GM19455 (cell line): ENCODE results near the gene PACC1.

Experiments used
- ATAC-seq: cut with Tn5 transposase; IDR thresholded peaks from one replicate; pipeline ENCODE4 v1.9.1; 2021; ENCODE audit not compliant: unreplicated experiment

The PACC1 gene

DNA sequence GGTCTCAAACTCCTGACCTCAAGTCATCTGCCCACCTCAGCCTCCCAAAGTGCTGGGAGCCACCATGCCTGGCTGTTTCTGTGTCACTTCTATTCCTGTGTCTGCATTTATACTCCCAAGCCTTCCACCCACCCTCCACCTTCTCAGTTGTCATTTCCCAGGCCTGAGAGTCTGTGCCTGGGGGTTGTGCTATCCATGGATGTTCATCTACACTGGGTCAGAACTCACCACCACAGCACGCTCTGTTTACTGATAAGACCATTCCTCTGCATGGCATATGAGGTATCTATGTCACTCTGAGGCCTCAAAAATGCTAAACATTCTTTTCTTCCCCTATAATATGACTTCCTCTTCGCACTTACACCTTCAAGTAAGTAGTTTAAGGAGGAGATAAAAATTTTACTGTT, 24.1 kb upstream of the PACC1 start:
- no peak for ATAC-seq

DNA sequence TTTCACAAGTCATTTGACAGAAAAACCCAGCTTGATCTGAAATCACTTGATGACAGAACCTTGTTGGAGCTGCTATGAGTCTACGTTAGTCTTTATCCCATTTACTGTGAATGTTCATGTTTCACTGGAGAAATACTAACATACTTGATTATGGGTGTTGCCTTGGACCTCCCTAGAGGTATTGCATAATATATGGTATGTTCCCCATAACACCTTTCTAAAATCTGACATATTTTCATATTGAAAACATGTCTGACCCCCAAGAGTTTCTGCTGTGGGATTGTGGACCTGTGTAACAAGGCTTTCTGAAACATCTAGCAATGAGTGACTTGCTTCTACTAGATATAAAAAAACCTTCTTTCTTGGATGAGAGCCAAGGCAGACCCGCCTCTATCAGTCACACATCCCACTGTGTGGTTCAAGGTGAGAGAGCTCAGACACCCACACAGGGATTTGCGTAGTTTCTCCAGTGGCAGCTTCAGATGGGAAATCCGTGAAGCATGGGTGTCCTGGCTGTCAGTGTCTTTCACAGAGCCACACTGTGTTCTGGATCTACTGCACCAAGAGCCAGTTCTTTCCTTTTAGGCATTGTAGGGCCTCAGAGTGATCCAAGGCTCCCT, 22.6 kb upstream of the PACC1 start:
- no peak for ATAC-seq

DNA sequence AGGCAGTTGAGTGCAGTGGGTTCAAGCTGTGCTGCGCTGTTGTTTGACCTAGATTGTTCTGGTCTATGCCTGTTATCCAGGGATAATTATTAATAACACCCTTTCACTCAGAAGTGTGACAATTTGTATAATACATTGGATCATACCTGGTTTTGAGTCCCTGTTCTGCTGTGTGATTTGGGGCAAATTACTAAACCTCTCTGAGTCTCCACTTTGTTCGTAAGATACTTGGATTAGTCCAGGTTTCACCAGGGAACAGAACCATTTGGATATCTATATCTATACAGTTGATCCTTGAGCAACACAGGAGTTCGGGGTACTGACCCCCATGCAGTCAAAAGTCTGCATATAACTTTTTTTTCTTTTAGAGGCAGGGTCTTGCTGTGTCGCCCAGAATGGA, 20.3 kb upstream of the PACC1 start:
- no peak for ATAC-seq

DNA sequence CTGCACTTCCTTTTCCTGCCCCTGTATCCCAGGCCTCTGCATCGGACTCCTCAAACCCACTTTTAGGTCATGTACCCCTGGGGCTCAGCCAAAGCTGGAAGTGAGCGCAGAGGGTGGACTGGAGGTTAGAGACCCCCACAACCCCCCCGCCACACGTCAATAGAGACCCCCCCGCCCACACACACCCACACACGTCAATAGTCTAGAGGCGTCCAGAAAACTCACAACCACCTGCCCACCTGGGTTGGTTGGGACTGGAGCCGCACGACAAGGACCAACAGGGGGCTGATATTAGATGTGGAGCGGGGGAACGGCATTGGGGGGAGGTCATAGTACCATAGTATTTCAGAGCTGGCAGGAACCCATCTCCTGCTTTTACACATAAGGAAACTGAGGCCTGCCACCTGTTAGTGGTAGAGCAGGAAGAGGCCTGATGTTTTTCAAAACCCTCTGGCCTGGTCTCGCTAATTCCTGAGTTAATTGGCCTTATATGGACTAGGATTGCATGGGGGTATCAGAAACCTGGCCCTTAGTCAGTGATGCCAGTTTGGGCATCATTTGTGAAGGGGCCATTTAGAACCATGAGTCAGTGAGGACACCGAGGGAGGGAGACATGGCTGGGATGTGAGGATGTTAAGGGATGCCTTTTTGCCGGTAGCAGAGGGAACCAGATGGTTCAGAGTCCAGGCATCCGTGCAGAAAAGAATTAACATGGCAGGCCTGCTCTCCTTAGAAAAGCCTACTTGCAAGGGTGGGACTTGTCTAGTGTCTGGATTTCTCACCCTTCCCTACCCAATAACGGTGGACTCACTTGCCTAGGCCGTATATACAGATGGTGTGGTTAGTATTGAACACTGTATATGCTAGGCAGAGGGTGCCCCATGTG, 19.1 kb upstream of the PACC1 start:
- ATAC-seq: no peak

DNA sequence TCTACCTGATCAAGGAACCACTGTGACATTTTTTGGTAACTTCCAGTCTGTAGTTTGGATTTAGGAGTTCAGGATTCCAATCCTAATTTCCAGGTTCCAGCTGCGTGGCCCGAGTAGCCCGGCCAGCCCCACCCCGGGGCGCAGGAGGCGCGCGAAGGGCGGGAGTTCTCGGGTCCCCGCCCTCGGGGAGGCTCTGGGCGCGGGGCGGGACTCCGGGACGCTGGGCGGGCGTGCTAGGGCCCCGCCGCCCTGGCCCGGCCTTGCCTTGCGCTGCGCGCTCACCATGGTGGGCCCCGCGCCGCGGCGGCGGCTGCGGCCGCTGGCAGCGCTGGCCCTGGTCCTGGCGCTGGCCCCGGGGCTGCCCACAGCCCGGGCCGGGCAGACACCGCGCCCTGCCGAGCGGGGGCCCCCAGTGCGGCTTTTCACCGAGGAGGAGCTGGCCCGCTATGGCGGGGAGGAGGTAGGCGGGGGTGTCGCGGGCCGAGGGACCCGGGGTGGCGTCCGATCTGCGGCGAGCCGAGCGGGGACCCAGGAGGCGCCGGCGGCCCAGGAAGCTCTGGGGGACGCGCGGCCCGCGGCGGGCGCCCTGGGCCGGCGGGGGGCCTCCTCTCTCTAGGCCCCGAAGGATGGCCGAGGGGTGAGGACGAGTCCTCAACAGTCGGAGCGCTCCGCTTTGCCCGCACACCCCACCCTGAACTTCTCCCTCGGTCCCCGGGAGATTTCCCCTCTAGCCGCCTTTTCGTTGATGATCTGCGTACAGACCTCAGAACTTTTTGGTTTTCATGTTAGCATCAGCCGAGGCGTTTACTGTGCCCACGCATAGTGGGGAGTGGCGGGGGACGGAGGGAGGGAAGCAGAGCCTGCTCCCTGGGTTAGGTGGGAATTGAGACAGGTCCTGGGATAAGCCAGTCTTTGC, 18.2 kb upstream of the PACC1 start, which contains the start of gene NENF:
NENF (plus strand) TSS at position 260 of the 916 bp plus-strand sequence; CDS start at position 284, 24 bp downstream.
- peak; percentile 99 for ATAC-seq

DNA sequence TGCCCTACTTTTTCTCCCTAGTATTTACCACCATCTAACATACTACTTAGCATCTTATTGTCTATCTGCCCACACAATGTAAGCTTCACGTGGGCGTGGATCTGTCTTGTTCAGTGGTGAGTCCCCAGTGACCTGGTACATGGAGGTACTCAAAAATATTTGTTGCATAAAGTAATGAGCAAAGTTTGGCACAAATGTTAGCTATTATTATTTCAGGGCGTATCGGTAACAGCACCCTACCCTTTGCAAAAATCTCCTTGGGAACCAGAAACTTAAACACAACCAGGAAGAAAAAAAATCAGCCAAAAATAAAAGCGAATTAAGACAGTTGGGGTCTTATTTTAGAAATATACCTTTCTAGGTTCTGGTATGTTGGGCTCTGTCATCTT, 17.6 kb upstream of the PACC1 start:
- ATAC-seq: no peak

DNA sequence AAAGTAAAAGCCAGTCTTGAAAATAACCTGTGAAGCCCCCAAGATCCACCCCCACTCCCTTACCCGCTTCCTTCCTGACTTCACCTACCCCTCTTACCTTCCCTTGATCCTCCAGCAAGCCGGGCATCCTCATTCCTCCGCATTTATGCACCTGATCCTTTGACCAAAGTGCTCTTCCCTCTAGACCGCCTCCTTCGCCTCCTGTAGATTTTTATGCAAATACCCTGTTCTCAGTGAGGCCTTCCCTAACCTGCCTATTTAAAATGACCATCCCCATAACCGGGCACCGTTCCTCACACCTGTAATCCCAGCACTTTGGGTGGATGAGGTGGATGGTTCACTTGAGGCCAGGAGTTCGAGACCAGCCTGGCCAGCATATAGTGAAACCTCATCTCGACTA, 17.0 kb upstream of the PACC1 start:
- no peak for ATAC-seq

DNA sequence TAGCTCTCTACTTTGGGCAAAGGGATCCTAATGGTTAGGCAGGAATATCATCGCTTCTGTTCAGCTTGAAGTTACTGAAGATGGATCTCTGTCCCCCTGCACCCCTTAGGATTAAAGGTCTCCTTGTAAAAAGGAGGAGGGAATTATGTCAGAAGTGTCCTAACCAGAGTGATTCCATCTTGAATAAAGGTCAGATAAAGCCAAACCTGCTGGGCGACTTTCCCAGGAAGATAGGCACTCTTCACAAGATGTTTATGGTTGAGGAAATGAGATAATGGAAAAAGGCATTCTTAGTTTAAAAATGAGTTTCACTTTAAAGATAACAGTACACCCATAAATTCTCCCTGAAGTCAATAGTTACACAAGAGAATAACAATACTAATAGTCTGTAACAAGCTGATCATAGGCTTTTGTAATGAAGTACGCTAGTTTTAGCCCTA, 16.3 kb upstream of the PACC1 start:
- ATAC-seq: no peak

DNA sequence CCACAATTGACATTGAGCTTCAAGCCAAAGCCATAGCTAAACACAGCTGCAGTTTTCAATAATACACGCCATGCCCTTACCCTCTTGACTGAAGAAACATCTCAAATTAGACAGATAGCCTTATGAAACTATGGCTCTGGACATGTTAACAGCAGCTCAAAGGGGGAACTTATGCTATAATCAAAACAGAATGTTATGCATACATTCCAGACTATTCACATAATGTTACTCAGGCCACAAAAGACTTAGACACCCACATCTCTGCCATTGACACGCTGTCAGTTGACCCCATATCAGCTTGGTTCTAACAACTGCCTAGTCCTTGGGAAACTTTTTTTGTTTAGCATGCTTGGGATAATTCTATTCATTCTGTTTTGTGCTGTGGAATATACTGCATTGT, 15.7 kb upstream of the PACC1 start:
- ATAC-seq: no peak

DNA sequence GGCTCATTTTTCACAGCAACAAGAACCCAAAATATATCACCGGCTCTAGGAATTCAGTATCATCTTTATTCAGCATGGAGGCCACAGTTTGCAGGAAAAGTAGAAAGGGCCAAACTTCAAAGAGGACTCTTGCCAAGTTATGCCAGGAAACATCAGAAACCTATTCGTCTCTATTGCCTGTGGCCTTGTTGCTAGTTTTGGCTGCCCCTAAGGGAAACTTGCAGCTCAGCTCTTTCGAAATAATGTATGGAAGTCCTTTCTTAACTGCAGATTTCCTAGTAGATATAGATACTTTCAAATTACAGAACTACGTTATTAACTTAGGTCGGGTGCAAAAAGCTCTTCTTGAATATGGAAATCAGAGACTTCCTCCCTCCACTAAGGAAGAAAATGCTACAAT, 13.8 kb upstream of the PACC1 start:
- no peak for ATAC-seq

DNA sequence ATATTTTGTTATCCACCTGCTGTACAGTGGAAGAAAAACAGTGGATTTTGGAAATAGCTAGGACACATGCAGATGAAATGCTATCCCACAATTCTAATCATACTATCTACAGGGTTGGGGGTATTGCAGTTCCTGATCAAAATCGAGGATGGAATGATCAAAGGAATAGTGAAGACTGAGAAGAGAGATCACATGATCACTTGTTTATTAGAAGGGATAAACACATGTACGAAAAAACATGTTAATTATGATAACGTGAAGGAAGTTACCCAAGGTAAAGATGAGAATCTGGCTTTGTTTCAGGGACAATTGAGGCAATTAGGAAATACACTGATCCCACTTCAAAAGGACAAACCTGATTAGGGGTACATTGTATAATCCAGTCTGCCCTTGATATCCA, 9.2 kb upstream of the PACC1 start:
- no peak for ATAC-seq

DNA sequence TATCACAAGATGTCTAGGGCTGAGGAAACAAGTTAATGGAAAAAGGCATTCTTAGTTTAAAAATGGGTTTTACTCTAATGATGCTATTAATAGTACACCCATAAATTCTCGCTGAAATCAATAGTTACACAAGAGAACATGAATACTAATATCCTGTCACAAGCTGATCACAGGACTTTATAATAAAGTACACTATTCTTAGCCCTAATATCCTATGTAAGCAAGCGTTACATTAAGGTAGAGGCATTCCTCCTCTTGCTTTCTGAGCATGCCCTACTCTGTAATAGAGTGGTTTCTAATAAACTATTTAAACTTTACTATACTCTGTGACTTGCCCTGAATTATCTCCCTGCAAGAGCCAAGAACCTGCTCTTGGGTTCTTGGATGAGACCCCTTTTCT, 6.5 kb upstream of the PACC1 start:
- no peak for ATAC-seq

DNA sequence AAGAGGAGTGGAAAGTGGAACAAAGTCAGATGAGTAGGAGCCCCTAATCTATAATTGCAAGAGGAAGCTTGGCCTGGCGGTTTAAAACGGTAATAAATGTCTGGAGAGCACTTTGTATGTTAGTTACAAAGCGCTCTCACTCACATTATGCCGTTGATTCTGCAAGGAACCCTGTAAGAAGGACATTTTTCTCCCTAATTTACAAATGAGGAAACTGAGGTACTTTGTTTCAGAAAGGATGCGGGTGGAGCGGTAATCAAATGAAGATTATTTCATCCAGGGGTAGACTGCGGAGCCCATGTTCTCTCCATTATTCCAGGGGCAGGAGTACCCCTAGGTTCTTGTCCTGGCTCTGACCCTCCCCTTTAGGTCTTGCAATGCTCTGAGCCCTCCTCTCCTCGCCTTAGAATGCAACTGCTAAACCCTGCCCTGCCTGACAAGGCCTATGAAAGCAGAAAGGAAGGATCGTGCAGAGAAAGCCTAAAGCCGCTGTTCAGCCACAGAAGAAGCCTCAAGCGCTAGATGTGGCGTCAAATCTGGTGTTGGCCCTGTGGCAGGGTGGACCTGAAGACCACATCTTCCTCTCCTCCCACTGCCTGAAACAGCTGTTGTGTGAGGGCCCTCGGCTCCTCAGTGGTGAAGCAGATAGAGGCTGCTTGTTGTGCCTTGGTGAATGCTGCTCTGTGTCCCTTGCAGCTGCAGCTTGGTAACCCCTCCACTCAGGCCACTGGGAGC, 588 bp upstream of the PACC1 start:
- ATAC-seq: peak; percentile 24

DNA sequence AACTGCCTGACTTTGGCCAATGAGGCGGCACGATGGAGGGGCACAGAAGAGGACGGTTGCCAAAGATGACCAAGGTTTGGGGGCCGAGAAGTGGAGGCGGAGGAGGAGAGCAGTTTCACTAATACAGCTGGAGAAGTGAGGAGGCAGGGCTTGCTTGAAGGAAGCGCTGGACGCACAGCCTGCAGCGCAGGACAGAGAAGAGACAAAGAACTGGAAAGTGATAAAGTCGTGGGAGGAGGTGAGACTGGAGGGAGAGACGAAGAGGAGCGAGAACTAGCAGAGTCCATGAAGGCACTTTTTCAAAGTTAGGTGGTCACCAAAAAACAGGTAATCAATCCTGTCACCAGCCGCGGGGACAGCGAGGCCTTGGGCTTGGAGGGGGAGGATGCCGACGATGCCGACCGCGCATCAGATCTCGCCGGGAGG, 771 bp downstream of the PACC1 start:
- ATAC-seq: peak; percentile 5

DNA sequence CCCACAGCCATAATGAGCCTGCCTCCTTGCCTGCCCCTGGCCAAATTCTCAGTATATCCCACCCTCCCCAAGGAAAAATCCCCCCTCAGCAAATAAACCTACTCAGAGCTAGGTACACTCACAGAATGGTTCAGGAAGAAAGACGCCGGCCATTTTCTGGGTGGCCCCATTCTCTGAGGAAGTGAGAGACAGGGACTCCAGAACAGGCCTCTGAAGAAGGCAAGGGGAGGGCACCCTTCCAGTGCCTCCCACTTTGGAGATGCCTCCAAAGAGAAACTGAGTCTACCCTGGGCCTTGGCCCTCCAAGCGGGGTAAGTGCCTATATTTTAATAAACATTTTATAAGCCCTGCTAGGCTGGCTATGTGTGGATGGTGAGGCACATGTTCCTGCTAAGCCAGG, 2.3 kb downstream of the PACC1 start:
- no peak for ATAC-seq

DNA sequence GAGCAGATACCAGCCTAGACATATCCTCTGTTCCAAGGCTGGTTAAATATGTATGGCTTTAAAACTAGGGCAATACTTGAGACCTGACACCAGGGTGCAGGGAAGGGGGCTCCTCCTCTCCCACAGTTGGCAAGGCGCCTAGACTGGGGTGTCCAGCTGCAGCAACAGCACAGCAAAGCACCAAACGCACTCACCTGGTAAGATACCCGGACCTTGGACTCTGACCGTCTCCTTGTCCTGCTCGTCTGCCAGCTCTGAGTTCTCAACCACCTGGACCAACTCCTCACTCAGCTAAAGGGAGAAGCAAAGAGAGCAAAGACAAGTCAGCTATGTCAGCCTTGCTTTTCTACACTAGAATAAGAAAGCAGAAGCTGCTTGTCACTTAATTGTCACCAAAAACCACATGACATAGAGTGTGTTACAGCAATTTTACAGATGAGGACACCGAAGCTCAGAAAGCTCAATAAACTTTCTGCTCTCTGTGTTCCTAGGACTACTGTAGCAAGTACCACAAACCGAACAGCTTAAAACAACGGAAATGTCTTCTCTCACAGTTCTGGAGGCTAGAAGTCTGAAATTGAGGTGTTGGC, 4.4 kb downstream of the PACC1 start:
- no peak for ATAC-seq

DNA sequence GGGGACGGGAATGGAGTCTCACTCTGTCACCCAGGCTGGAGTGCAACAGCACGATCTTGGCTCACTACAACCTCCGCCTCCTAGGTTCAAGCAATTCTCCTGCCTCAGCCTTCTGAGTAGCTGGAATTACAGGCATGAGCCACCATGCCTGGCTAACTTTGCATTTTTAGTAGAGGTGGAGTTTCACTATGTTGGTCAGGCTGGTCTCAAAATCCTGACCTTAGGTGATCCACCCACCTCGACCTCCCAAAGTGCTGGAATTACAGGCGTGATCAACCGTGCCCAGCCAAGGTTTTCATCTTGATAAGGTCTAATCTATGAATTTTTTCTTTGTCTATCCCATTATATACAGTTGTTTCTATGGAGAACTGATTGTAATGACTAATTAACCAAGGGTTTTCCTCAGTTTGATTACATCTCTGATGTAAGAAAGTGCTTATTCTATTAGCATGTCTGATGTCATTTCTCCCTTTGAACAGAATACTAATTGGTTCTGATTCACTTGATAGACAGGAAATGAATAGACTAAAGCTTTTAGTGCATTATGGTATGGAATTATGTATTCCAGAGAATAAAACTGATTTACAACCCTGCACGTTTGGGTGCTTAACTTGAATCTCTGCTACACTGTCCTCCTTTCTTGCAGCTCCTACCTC, 11.9 kb downstream of the PACC1 start:
- no peak for ATAC-seq

DNA sequence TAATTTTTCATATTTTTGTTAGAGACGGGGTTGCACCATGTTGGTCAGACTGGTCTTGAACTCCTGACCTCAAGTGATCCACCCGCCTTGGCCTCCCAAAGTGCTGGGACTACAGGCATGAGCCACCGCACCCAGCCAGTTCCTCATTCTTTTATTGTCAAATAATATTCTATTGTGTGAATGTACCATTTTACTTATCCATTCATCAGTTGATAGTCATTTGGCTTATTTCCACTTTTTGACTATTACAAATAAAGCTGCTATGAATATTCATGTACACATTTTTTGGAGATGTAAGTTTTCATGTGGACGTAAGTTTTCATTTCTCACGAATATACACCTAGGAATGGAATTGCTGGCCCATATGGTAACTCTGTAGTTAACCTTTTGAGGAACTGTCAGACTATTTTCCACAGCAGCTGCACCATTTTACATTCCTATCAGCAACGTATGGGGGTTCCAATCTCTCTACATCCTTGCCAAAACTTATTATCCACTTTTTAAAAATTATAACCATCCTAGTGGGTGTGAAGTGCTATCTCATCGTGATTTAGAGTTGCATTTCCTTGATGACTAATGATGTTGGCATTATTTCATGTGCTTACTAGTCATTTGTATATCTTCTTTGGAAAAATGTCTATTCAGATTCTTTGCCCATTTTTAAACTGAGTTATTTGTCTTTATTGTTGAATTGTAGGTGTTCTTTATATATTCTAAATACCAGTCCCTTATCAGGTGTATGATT, 12.7 kb downstream of the PACC1 start:
- ATAC-seq: no peak

DNA sequence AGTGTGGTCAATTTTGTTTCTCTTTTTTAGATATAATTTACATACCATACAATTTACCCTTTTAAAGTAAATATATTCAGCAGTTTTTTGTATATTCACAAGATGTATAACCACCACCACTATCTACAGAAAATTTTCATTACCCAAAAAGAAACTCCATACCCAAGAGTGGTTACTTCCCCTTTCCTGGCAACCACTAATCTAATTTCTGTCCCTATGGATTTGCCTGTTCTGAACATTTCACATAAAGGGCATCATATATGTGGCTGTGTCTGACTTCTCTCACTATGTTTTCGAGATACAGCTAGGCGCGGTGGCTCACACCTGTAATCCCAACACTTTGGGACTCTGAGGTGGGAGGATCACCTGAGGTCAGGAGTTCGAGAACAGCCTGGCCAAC, 13.6 kb downstream of the PACC1 start:
- ATAC-seq: no peak
